IMR-90 (cell line): ENCODE data around the gene VASH1. TPM values are rescaled to one million over a fixed set of nuclear protein-coding genes. Genes with fewer than 3 reads are reported as not detected.

Experiments used
- ELK1 ChIP-seq: fragments of 150-350 bp; IDR thresholded peaks from 2 replicates; pipeline ENCODE4 v1.6.1; 2016; ENCODE audit warnings: low read depth, mild to moderate bottlenecking, low read length, moderate library complexity, borderline replicate concordance
- MAFK ChIP-seq: IDR thresholded peaks from 2 replicates; pipeline ENCODE4 v1.6.1; 2012; ENCODE audit warnings: low read depth, low read length, improper control_type of control experiment
- MAZ ChIP-seq: IDR thresholded peaks from 2 replicates; pipeline ENCODE4 v1.6.1; 2012; ENCODE audit warnings: low read depth, mild to moderate bottlenecking, low read length, improper control_type of control experiment, moderate library complexity, borderline replicate concordance
- POLR2A ChIP-seq: IDR thresholded peaks from 2 replicates; pipeline ENCODE4 v1.6.1; 2012; ENCODE audit warnings: mild to moderate bottlenecking, low read depth, low read length
- RFX5 ChIP-seq: IDR thresholded peaks from 2 replicates; pipeline ENCODE4 v1.8.0; 2012; ENCODE audit warnings: low read depth, mild to moderate bottlenecking, low read length, moderate library complexity
- polyA plus RNA-seq, 3 experiments: library from polyadenylated mRNA; depleted of rRNA; stranded (reverse); fragments of >200 nt; gene quantifications; 2 replicates each; pipeline ENCODE4 v1.2.3, GENCODE V29; 2012; ENCODE audit warnings: low replicate concordance in 1 of 3
- total RNA-seq: library from RNA; depleted of rRNA; stranded (reverse); fragments of >200 nt; gene quantifications from 2 replicates; pipeline ENCODE4 v1.2.3, GENCODE V29; 2012

The VASH1 gene
- total and polyA plus RNA-seq, 2 of the 4 experiments (the other 2 are of a cell fraction), result 2.0 to 9.5 TPM

DNA sequence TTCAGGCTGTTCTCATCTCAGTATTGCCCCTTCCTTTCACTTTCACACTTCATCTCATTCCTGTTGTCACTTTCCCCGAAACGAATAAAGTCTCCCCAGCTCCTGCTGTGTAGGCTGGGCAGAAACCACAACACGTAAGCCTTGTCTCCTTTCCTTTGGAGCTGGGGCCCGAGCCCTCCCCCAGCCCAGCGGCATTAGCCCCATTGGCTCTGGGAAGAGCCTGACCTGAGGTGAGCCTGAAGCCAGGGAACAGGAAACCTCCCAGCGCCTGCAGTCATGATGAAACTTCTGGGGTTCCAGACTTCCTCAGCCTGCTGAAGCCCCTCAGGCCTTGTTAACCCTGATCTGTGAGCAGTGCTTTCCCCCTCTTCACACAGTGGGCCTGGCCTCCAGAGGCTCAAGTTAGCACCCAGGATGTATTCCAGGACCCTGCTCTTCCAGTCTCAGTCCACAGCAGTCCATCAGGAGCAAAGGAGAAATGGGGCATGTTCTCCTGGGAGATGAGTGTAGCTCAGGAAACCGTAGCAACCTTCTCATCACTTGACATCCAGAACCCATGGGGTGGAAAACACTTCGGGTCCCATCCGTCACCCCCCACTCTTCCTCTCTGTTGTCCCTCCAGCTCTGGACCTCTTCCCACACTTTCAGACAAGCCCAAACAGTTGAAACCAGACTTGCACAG, 21.8 kb downstream of the VASH1 start (continued):
- TF ChIP-seq ELK1 (no peak), MAFK (no peak), POLR2A (no peak), RFX5 (no peak), MAZ (no peak)
